Esophagus muscularis mucosa (tissue), 4 donors: Measurements from ENCODE around the gene PMFBP1.

ENCODE experiments used
- CTCF ChIP-seq, 3 experiments: fragments of 200-600 bp in 2 of 3; fragments of 450-650 bp in 1 of 3; sonication (generic) in 2 of 3; IDR thresholded peaks; one replicate each; pipeline ENCODE4 v1.5.1; 2017 to 2019; ENCODE audit warnings: antibody characterized with exemption in 3 of 3, mild to moderate bottlenecking in 2 of 3, moderate library complexity in 1 of 3
- EP300 ChIP-seq: sonication (generic); formaldehyde crosslinking; IDR thresholded peaks from one replicate; pipeline ENCODE4 v1.6.1; 2017; ENCODE audit warnings: antibody characterized with exemption
- POLR2A ChIP-seq: fragments of 450-650 bp; IDR thresholded peaks from one replicate; pipeline ENCODE4 v1.6.1; 2017; ENCODE audit warnings: antibody characterized with exemption, moderate library complexity, mild to moderate bottlenecking, low read depth
- POLR2AphosphoS5 ChIP-seq, 2 donors: sonication (generic); formaldehyde crosslinking; IDR thresholded peaks; one replicate each; pipeline ENCODE4 v1.6.1; 2017; ENCODE audit warnings: antibody characterized with exemption in 2 of 2

- no peak for TF ChIP-seq CTCF (IDR thresholded peaks at IDR 0.05)
- TF ChIP-seq POLR2AphosphoS5 (IDR thresholded peaks at IDR 0.05) = no peak
- no peak for TF ChIP-seq POLR2A
- TF ChIP-seq EP300 = no peak
Measured at GRCh38 chr16:72139908-72140307, 32.0 kb downstream of the PMFBP1 start.
